HFFc6 (cell line): ENCODE results near the gene ENAH. TPM values are rescaled to one million over a fixed set of nuclear protein-coding genes. Genes with fewer than 3 reads are reported as not detected.

Source experiments
- DNase-seq: peaks from one replicate; pipeline ENCODE4 v3.0.0-alpha.2; 2018
- H3K27ac Mint-ChIP-seq: 2 replicates; pipeline ENCODE4 v1.8.0; 2020; ENCODE audit warnings: mild to moderate bottlenecking, mixed read lengths
- H3K27me3 Mint-ChIP-seq: 2 replicates; pipeline ENCODE4 v1.8.0; 2021; ENCODE audit warnings: mild to moderate bottlenecking, moderate library complexity, mixed read lengths; ENCODE audit not compliant: insufficient read depth
- H3K36me3 Mint-ChIP-seq: 2 replicates; pipeline ENCODE4 v1.8.0; 2021; ENCODE audit warnings: low read depth, mixed read lengths
- H3K4me1 Mint-ChIP-seq: 2 replicates; pipeline ENCODE4 v1.8.0; 2020; ENCODE audit warnings: low read depth, mixed read lengths
- H3K4me3 Mint-ChIP-seq: 2 replicates; pipeline ENCODE4 v1.8.0; 2020; ENCODE audit warnings: mild to moderate bottlenecking, moderate library complexity, mixed read lengths
- H3K9me3 Mint-ChIP-seq: 2 replicates; pipeline ENCODE4 v1.8.0; 2020; ENCODE audit warnings: mild to moderate bottlenecking, mixed read lengths
- CTCF ChIP-seq: fragments of 200-600 bp; sonication (generic); IDR thresholded peaks from 2 replicates; pipeline ENCODE4 v1.5.0; 2021; ENCODE audit warnings: antibody characterized with exemption, mild to moderate bottlenecking
- total RNA-seq, 6 experiments: library from RNA; stranded (reverse); fragmentation: NEBNext Ultra II Directional; extraction: Animal tissue kit (Norgen Biotek cat#: 25700); gene quantifications; 2 replicates in 1 of 6; 3 replicates in 5 of 6; pipeline ENCODE4 v1.2.3, GENCODE V29; 2021

The ENAH gene
- total RNA-seq, 6 experiments from 2014 or later = 133 to 171 (median 139) TPM

DNA sequence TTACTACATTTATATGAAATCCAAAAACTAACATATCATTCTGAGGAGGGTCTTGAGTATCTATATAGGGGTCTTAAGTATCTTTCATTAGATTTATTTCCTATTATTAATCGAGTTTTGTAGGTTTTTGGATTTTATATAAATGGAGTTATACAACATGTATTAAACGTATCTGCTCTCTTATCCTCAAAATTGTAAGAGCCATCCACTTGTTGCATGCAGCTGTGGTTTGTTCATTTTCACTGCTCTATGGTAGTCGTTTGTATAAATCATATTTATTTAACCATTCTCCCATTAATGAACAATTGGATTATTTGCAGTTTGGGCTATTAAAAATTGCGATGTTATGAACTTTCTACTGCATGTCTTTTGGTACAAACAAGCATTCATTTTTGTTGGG is 97.1 kb downstream of the ENAH start:
- peaks cover 26% of the 10 kb centered on the region for H3K36me3 Mint-ChIP-seq
- DNase-seq = no peak
- H3K4me1 Mint-ChIP-seq = peaks cover 11% of the 10 kb centered on the region
- no peaks in the 10 kb centered on the region for H3K9me3 Mint-ChIP-seq
- TF ChIP-seq CTCF = no peak
- peaks cover 2% of the 10 kb centered on the region; the same call in 1 of the 2 replicates for H3K27me3 Mint-ChIP-seq
- no peak overlapping the region for H3K27ac Mint-ChIP-seq
- no peak overlapping the region for H3K4me3 Mint-ChIP-seq

DNA sequence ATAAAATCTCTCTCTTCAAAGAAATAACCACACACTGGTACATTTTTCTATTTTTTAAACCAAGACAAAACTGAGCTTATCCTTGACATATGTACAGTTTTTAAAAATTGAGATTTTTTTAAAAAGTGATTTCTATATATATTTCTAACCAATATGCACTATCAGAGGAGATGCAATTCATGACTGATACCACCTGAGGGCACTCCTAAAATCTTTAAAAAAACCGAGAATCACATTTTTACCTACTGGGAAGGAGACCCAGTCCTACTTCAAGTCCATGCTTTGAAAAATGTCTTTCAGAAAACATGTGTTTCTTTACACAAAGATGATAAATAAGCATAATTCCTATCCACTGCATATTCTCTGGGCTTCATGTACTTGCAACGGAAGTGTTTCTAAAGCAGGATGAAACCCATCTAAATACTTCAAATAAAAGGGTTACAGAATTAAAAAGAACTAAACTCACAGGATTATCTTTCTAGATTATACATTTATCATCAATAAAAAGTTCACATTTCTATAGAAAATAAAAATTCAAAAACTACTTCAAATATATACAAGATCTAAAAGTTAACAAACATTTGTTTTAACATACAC is 98.6 kb downstream of the ENAH start:
- Mint-ChIP-seq H3K4me1 (peaks cover 5% of the 10 kb centered on the region), H3K27ac (no peak overlapping the region), H3K4me3 (no peak overlapping the region), H3K9me3 (no peaks in the 10 kb centered on the region), H3K36me3 (peaks cover 19% of the 10 kb centered on the region), H3K27me3 (peaks cover 2% of the 10 kb centered on the region; the same call in 1 of the 2 replicates)
- peak; percentile 19 for DNase-seq
- TF ChIP-seq CTCF = peak; percentile 79

- no peak for TF ChIP-seq CTCF
- Mint-ChIP-seq H3K36me3 (peaks cover 9% of the 10 kb centered on the region; the same call in 1 of the 2 replicates), H3K9me3 (no peaks in the 10 kb centered on the region), H3K27me3 (peaks cover 6% of the 10 kb centered on the region), H3K4me3 (no peak overlapping the region), H3K4me1 (peaks cover 11% of the 10 kb centered on the region), H3K27ac (no peak overlapping the region)
- no peak for DNase-seq
Observed at GRCh38 chr1:225549821-225550220, 103.1 kb downstream of the ENAH start.

DNA sequence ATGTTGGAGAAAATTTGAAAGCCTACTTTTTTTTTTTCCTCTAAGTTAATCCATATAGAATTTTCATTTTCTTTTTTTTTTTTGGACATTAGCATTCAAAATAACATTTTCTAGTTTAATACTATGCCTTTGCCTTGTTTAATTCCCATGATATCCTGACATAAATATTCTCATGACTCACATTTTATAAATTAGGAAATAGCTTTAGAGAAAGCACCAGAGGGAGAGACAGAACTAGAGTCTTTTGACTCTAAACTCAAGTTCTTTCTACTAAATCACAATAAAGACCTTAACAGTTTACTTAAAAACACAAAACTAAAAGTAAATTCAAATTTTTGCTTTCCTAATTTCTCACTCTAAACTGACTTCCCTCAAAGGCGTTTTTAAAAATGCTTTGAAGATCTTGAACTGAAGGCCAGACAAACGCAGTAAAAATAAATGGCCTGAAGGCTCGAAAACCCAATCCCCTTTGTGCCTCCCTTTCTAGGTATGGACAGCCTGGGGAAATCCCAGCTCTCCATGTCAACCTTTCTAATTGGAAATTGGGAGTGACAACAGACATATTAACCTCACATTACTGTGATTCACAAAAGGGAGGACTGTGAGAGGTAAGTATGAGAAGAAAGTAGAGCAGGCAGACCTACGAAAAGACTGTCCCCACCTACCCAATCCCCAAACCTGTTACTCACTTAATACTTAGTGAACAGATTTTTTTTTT is 104.6 kb downstream of the ENAH start:
- Mint-ChIP-seq H3K4me3 (no peak overlapping the region), H3K36me3 (peaks cover 9% of the 10 kb centered on the region; the same call in 1 of the 2 replicates), H3K9me3 (no peaks in the 10 kb centered on the region), H3K27me3 (peaks cover 4% of the 10 kb centered on the region), H3K27ac (peak overlapping the region; percentile 63), H3K4me1 (peaks cover 11% of the 10 kb centered on the region)
- no peak for DNase-seq
- no peak for TF ChIP-seq CTCF

GRCh38 chr1:225545649-225546048 is 107.3 kb downstream of the ENAH start:
- H3K9me3 Mint-ChIP-seq = no peaks in the 10 kb centered on the region
- H3K27ac Mint-ChIP-seq = no peak overlapping the region
- no peak for TF ChIP-seq CTCF
- no peak for DNase-seq
- H3K4me3 Mint-ChIP-seq = no peak overlapping the region
- H3K4me1 Mint-ChIP-seq = peaks cover 24% of the 10 kb centered on the region
- H3K27me3 Mint-ChIP-seq = peaks cover 4% of the 10 kb centered on the region
- H3K36me3 Mint-ChIP-seq = no peaks in the 10 kb centered on the region
